ENCODE data around the gene BNIP3.
"Not testable (repeated sequence)": the region's sequence is repeated elsewhere in the genome, so short reads cannot be mapped to it uniquely, and the experiment has no call there.

The BNIP3 gene

DNA sequence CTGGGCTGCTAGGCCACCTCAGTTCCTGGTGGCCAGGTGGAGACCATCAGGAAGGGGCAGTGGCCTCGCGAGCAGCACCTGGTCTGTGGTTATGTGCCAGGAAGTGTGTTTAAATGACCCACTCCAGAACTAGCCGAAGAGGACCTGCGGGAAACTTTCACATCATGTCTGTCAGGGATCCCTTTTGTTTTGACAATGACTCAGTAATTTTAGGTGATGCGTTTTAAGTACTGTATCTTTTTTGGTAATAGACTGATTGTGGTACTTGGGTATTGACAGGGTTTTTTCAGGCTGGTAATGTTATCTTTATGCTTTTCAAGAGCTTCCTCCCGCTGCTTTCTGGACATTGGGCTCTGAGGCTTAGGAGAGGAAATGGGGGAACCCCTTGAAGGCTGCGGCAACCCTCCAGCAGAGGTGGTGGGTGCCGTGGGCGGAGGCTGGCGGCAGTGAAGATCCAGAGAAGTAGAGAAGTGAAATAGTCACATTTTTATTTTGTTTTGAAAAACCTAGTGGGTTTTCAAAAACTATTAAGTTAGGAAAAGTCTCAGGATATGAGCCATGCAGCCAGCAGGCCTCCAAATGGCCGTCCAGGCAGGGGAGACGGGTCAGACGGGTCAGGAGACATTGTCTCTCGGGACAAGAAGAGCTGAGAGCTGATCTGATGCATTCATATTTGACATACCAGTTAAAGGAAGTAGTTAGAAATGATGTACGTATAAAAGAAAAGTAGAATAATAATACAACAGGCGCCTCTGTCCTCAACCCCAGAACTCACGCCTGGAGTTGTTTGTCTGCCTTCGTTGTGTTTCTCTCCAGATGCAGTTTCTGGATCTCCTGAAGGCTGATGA, 53.3 kb downstream of the BNIP3 start:
- DNase-seq: no peak

DNA sequence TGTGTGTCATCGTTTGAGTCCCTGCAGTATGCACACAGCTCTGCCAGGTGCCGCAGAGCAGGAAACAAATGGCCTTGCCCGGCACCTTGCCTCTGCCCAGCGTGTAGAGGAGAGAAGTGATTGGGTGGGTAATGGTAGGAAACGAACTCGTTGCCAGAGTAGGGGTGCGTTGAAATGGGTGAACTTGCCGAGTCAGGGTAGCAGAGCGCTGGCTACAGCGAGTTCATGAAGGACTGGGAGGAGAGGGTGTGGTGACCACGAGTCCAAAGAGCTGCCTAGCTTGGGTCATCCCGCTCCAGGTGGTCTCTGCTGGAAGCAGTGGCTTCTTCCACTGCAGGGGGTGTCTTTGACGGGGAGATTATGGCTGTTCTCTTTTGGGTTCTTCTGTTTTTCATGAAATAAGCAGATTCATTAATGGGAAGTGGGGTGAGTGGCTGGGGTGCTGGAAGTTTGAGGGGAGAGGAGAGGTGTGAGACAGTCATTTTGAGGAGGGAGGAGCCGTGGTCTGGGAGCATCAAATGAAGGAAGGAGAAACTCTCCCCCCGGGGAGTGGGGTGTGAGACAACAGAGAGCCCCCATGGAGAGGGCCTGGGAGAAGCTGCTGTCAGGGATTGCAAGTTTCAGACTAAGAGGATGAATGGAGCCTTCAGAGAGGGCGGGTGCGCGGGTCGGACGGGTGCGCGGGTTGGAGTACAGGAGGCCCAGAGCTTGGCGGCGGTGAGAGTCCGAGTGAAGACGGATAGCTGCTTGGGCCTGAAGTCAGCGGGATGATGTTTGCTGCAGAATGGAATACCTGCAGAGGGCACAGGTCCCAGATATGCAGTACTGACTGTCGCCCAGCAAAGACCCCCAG, 54.8 kb downstream of the BNIP3 start:
- no peak for DNase-seq

- no peak for DNase-seq
Observed at GRCh38 chr10:131926253-131926652, 55.5 kb downstream of the BNIP3 start.

DNA sequence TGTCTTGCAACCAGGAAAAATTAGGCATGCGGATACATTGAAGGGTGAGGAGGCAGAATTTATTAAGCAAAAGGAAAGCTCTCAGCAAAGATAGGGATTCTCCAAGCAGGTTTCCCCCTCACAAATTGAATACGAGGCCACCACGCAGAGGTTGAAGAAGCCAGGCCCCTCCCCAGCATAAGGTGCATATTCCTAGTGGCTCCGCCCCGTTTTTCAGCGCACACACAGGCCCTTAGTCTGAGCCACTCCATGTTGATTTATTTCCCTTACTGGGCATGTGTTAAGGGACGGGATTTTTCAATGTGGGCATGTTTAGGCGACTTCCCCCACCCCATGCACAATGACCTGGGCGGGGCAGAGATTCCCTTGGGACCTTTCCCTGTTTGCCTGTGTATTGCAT, 56.0 kb downstream of the BNIP3 start:
- DNase-seq: no peak

DNA sequence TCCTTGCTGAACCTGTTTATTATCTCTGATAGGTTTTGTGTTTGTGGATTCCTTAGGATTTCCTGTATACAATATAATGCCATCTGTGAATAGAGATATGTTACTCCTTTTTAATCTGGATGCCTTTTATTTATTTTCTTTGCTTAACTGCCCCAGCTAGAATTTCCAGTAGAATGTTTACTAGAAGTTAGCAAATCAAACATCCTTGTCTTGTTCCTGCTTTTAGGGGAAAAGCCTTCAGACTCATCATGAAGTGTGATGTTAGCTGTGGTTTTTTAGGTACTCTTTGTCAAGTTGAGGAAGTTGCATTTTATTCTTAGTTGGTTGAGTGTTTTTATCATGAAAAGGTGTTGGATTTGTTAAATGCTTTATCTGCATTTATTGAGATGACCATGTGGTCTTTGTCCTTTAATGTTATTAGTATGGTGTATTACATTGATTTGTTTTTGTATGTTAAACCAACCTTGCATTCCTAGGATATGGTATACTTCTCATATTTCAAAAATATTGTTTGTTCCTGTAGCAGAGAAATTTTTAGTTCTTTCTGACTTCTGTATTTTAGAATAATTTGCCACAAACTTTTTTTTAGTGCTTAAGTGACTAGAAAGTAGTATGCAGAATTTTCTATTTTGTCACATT, 56.6 kb downstream of the BNIP3 start:
- no peak for DNase-seq

GRCh38 chr10:131923038-131923756, 58.5 kb downstream of the BNIP3 start:
- no peak for DNase-seq

DNA sequence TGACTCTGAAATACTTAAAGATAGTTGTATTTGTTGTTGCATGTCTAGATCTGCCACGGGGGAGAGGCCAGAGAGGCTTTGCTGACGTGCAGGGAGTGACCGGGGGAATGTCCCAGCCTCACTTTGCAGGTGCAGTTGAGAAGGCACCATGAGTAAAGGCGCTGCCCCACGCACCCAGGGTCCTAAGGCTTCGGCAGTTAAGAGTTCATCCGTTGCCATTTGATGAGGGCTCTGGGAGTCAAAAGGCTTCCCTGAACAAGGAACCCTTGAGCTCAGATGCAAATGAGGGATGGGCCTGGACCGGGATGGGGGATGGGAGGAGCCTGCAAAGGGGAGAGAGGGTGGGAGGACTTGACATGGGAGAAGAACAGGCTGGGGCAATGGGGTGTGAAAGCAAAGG, 60.5 kb downstream of the BNIP3 start:
- peak; percentile 49 for DNase-seq

- DNase-seq: no peak
Observed at GRCh38 chr10:131920693-131921092, 61.0 kb downstream of the BNIP3 start.

- no peak for DNase-seq
Observed at GRCh38 chr10:131920151-131920550, 61.6 kb downstream of the BNIP3 start.

DNA sequence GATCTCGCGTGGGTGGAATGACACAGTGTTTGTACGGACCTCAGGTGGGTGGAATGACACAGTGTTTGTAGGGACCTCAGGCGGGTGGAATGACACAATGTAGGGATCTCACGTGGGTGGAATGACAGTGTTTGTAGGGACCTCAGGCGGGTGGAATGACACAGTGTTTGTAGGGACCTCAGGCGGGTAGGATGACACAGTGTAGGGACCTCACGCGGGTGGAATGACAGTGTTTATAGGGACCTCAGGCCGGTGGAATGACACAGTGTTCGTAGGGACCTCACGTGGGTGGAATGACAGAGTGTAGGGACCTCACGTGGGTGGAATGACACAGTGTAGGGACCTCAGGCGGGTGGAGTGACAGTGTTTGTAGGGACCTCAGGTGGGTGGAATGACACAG, 62.3 kb downstream of the BNIP3 start:
- not testable (repeated sequence) for DNase-seq
